ENCODE data around the gene AKAP7. TPM values are rescaled to one million over a fixed set of nuclear protein-coding genes. Genes with fewer than 3 reads are reported as not detected.
"Not testable (repeated sequence)": the region's sequence is repeated elsewhere in the genome, so short reads cannot be mapped to it uniquely, and the experiment has no call there.

The AKAP7 gene
- polyA plus RNA-seq, 1 of the 3 experiments (the other 2 are of a cell fraction) = 0.58 TPM

- TF ChIP-seq MAX (IDR thresholded peaks at IDR 0.05; ENCODE audit: low read depth) = no peak
- TF ChIP-seq NFIC (IDR thresholded peaks at IDR 0.05; ENCODE audit: borderline replicate concordance) = no peak
- TF ChIP-seq, protein P1, sequence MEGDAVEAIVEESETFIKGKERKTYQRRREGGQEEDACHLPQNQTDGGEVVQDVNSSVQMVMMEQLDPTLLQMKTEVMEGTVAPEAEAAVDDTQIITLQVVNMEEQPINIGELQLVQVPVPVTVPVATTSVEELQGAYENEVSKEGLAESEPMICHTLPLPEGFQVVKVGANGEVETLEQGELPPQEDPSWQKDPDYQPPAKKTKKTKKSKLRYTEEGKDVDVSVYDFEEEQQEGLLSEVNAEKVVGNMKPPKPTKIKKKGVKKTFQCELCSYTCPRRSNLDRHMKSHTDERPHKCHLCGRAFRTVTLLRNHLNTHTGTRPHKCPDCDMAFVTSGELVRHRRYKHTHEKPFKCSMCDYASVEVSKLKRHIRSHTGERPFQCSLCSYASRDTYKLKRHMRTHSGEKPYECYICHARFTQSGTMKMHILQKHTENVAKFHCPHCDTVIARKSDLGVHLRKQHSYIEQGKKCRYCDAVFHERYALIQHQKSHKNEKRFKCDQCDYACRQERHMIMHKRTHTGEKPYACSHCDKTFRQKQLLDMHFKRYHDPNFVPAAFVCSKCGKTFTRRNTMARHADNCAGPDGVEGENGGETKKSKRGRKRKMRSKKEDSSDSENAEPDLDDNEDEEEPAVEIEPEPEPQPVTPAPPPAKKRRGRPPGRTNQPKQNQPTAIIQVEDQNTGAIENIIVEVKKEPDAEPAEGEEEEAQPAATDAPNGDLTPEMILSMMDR (IDR thresholded peaks at IDR 0.05) = no peak
Observed at GRCh38 chr6:131322125-131322524, 186.9 kb downstream of the AKAP7 start (continued).

- H3K36me3 ChIP-seq (replicated peaks in 1 of 2; ENCODE audit: control insufficient read depth in 1 of 2, insufficient read depth in 2 of 2, low read length in 1 of 2); H3F3A ChIP-seq (replicated peaks; ENCODE audit: insufficient read depth); H3K9ac ChIP-seq; DNase-seq; H2AFZ ChIP-seq (ENCODE audit: low read depth); H3K79me2 ChIP-seq (ENCODE audit: insufficient read depth); CTCF ChIA-PET; H3K27me3 ChIP-seq (ENCODE audit: insufficient read depth); POLR2A ChIA-PET; H3K4me3 ChIP-seq (ENCODE audit: low read depth in 2 of 2, low read length in 1 of 2); H3K27ac ChIP-seq (ENCODE audit: low read depth in 2 of 2, low read length in 1 of 2); H3K9me2 ChIP-seq; H3K4me1 ChIP-seq (ENCODE audit: control insufficient read depth in 1 of 2, insufficient read depth in 2 of 2, low read depth in 1 of 2, low read length in 1 of 2); H4K20me1 ChIP-seq (ENCODE audit: insufficient read depth); H3K9me3 ChIP-seq; H3K4me2 ChIP-seq: not testable (repeated sequence)
- 30% methylated on average over 5 of the region's 14 CpGs for WGBS (ENCODE audit: low lambda C conversion rate)
Observed at GRCh38 chr6:131325669-131326068, 190.4 kb downstream of the AKAP7 start.

- H4K20me1 ChIP-seq (ENCODE audit: insufficient read depth); H3K9me2 ChIP-seq; H3K4me2 ChIP-seq; H2AFZ ChIP-seq (ENCODE audit: low read depth); POLR2A ChIA-PET; CTCF ChIA-PET; DNase-seq; H3K4me1 ChIP-seq (ENCODE audit: control insufficient read depth in 1 of 2, insufficient read depth in 2 of 2, low read depth in 1 of 2, low read length in 1 of 2); H3K9ac ChIP-seq; H3K4me3 ChIP-seq (ENCODE audit: low read depth in 2 of 2, low read length in 1 of 2); H3K27me3 ChIP-seq (ENCODE audit: insufficient read depth); H3K79me2 ChIP-seq (ENCODE audit: insufficient read depth); H3F3A ChIP-seq (replicated peaks; ENCODE audit: insufficient read depth); H3K27ac ChIP-seq (ENCODE audit: low read depth in 2 of 2, low read length in 1 of 2); H3K9me3 ChIP-seq; H3K36me3 ChIP-seq (replicated peaks in 1 of 2; ENCODE audit: control insufficient read depth in 1 of 2, insufficient read depth in 2 of 2, low read length in 1 of 2): not testable (repeated sequence)
- 38% methylated on average over 4 of the region's 5 CpGs for WGBS (ENCODE audit: low lambda C conversion rate)
Observed at GRCh38 chr6:131328727-131329126, 193.5 kb downstream of the AKAP7 start.

DNA sequence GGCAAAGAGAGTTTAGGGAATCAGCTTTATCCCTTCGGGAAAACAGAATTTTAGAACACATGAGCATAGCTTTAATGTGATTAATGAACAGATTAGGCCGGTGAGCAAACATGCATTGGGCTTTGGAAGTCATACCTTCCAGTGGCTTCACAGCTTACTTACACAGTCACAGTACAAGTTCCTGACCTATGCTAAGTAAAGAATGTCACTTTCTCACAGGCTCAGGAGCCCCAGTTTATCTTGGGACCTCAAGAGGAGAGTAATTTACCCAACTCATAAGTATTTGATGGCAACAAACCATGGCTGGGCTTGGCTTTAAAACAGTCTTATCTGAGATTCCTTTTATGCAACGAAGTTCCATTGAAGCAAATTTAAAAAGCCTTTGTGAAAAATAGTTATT is 195.9 kb downstream of the AKAP7 start:
- no peak overlapping the region for H3K27ac ChIP-seq (ENCODE audit: low read depth in 2 of 2, low read length in 1 of 2)
- no peaks in the 10 kb centered on the region for H3K36me3 ChIP-seq (replicated peaks in 1 of 2; ENCODE audit: control insufficient read depth in 1 of 2, insufficient read depth in 2 of 2, low read length in 1 of 2)
- CTCF ChIA-PET = no interaction called here
- POLR2A ChIA-PET = no interaction called here
- H3K4me2 ChIP-seq = no peak overlapping the region
- no peaks in the 10 kb centered on the region for H3K9me3 ChIP-seq
- DNase-seq = no peak
- H3F3A ChIP-seq (replicated peaks; ENCODE audit: insufficient read depth) = no peaks in the 10 kb centered on the region
- no peaks in the 10 kb centered on the region for H3K9me2 ChIP-seq
- TF ChIP-seq RCOR1 (IDR thresholded peaks at IDR 0.05; ENCODE audit: low read length) (no peak), SIN3A (IDR thresholded peaks at IDR 0.05; ENCODE audit: borderline replicate concordance, low read depth, low read length) (no peak), FOXM1 (IDR thresholded peaks at IDR 0.05; ENCODE audit: low read depth) (no peak), USF1 (IDR thresholded peaks at IDR 0.05; ENCODE audit: borderline replicate concordance, low read depth) (no peak), TCF12 (IDR thresholded peaks at IDR 0.05) (no peak), EP300 (IDR thresholded peaks at IDR 0.05; ENCODE audit: borderline replicate concordance in 1 of 2, low read depth in 1 of 2, low read length in 1 of 2) (no peak), NRF1 (IDR thresholded peaks at IDR 0.05; ENCODE audit: low read depth, low read length) (no peak), NFIC (IDR thresholded peaks at IDR 0.05; ENCODE audit: borderline replicate concordance) (no peak), TEAD4 (IDR thresholded peaks at IDR 0.05; ENCODE audit: borderline replicate concordance, insufficient read depth) (no peak), CHD2 (IDR thresholded peaks at IDR 0.05; ENCODE audit: low read length, partially characterized antibody) (no peak), POLR2AphosphoS5 (IDR thresholded peaks at IDR 0.05; ENCODE audit: low read depth, low read length) (no peak)
- TF ChIP-seq, protein P1 (IDR thresholded peaks at IDR 0.05) = no peak
- TF ChIP-seq, protein P2, sequence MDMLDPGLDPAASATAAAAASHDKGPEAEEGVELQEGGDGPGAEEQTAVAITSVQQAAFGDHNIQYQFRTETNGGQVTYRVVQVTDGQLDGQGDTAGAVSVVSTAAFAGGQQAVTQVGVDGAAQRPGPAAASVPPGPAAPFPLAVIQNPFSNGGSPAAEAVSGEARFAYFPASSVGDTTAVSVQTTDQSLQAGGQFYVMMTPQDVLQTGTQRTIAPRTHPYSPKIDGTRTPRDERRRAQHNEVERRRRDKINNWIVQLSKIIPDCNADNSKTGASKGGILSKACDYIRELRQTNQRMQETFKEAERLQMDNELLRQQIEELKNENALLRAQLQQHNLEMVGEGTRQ (IDR thresholded peaks at IDR 0.05; ENCODE audit: borderline replicate concordance, low read depth, low read length) = no peak
- whole genome bisulfite sequencing (ENCODE audit: low lambda C conversion rate) = 14% methylated on average over 3 of the region's 3 CpGs
- H2AFZ ChIP-seq (ENCODE audit: low read depth) = no peak overlapping the region
- H3K27me3 ChIP-seq (ENCODE audit: insufficient read depth) = no peaks in the 10 kb centered on the region
- H3K79me2 ChIP-seq (ENCODE audit: insufficient read depth) = no peaks in the 10 kb centered on the region
- H3K9ac ChIP-seq = no peak overlapping the region
- no peaks in the 10 kb centered on the region for H4K20me1 ChIP-seq (ENCODE audit: insufficient read depth)
- H3K4me1 ChIP-seq (ENCODE audit: control insufficient read depth in 1 of 2, insufficient read depth in 2 of 2, low read depth in 1 of 2, low read length in 1 of 2) = no peaks in the 10 kb centered on the region
- no peak overlapping the region for H3K4me3 ChIP-seq (ENCODE audit: low read depth in 2 of 2, low read length in 1 of 2)
